GM21515 (cell line): ENCODE measurements around the gene TOP1.

Experiments
- ATAC-seq: cut with Tn5 transposase; IDR thresholded peaks from one replicate; pipeline ENCODE4 v1.9.1; 2021; ENCODE audit not compliant: unreplicated experiment

The TOP1 gene

GRCh38 chr20:41166201-41167117 is 137.8 kb downstream of the TOP1 start:
- no peak for ATAC-seq

GRCh38 chr20:41167118-41167470 is 138.5 kb downstream of the TOP1 start:
- no peak for ATAC-seq

DNA sequence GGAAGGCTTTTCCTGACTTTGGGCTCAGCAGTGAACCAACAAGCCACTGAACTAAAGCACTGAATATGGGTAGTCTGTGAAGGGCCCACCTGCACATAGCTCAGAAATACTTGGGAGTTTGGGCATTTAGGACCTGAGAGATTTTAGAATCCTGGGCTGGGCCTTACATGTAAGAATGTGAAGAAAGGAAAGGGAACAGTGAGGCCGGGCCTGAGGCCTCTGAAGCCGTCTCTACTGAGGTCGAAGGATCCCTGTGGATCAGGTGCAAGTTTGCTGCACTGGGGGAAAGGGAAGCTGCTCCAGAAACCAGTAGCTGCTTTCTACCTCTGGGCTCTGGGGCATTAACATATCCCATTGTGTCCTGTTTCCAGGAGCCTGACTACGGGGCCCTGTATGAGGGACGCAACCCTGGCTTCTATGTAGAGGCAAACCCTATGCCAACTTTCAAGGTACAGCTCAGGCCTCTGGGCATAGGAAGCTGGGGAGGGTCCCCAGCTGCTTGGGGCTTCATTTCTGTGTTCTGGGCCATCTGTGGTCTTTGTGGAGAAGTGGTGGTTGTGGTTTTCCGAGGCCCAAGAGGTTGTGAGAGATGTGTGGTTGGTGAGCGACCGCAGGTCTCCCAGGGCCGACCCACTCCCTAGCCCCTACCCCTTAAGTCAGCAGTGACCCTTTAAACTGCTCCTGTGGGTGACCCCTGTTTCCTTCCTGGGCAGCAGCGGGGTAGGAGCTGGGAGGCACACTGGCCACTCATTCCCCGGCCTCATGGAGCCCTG is 139.0 kb downstream of the TOP1 start:
- ATAC-seq, result peak; percentile 54

DNA sequence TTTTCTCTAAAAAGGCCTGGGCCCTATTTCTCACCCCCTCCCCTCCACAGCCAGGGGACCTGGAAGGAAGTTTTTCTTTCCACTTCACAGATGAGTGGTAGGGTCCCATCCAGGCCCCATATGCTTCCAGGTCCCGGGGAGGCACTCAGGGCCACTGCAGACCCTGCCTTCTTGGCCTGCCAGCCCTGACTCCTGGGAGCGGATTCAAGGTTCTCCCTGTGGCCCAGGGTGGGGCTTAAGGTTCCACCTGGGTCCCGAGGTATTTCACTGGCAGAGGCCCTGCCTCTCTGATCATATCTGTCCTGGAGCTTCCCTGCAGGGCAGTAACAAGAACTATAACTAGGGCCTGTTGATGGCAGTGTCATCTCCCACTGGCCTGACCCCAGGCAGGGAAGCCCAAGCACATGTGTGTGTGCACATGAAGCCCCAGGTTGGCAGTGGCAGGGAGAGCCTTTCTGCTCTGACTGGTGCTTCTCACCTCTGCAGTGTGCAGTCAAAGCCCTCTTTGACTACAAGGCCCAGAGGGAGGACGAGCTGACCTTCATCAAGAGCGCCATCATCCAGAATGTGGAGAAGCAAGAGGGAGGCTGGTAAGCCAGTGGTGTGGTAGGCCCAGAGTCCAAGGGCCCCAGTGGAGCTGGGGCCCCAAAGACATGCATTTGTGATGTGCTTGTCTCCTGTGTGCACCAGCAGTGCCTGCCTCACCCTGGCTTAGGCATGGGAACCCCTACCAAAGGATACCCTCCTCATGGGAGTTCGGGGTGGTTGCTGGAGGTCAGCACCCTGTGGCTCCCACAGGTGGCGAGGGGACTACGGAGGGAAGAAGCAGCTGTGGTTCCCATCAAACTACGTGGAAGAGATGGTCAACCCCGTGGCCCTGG is 139.9 kb downstream of the TOP1 start:
- no peak for ATAC-seq

- no peak for ATAC-seq
These were observed 140.6 kb downstream of the TOP1 start for GRCh38 chr20:41169162-41169690.

GRCh38 chr20:41169791-41170351 is 141.2 kb downstream of the TOP1 start:
- ATAC-seq, result no peak

- no peak for ATAC-seq
These were observed 141.9 kb downstream of the TOP1 start for GRCh38 chr20:41170386-41171105.

DNA sequence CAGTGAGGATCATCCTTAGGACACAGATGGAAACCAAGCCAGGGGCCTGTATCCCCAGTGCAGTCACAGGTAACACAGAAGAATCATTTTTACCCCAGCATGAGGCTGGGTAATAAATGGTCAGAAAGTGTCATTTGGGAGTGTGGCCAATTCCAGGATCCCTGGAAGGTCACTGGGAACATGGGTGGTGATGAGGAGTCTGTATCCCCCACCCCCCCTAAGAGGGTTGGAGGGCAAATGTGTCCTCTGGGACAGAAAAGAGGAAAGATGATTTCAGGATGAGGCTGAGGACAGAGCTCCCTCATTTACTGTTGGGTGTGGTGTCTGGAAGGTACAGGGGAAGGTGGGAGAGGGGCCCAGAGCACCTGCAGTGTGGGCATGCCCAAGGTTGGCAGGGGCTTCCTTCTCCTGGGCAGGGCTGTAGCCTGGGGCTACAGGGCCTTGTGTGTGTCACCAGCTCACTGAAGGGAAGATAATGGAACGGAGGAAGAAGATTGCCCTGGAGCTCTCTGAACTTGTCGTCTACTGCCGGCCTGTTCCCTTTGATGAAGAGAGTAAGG is 143.2 kb downstream of the TOP1 start:
- no peak for ATAC-seq

DNA sequence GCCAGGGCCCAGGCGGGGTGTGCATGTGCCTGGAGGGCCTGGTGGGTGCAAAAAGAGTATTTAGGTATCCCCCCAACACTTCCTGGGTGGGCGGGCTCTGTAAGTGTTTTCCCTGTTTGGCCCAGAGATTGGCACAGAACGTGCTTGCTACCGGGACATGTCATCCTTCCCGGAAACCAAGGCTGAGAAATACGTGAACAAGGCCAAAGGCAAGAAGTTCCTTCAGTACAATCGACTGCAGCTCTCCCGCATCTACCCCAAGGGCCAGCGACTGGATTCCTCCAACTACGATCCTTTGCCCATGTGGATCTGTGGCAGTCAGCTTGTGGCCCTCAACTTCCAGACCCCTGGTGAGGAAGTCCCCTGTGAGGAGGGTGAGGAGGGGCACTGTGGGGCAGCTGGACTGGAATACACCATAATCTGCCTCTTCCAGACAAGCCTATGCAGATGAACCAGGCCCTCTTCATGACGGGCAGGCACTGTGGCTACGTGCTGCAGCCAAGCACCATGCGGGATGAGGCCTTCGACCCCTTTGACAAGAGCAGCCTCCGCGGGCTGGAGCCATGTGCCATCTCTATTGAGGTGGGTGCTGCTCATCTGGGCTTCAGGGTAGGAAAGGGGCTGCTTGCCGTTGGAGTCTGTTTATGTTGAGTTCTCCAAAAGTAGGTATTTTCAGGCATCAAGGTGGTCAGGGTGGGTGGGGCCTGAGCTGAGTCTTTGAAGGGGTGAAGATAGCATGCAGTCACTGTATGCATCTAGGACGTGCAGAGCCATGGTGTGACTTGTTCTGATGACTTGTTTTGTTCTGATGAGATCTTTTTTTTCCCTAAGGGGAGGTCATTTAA is 143.9 kb downstream of the TOP1 start:
- ATAC-seq, result no peak

- ATAC-seq, result no peak
These were observed 144.6 kb downstream of the TOP1 start for GRCh38 chr20:41173161-41173721.

- ATAC-seq, result no peak
These were observed 145.2 kb downstream of the TOP1 start for GRCh38 chr20:41173791-41174341.
